K562 (cell line): Measurements from ENCODE around the gene ZNF366. TPM values are rescaled to one million over a fixed set of nuclear protein-coding genes. Genes with fewer than 3 reads are reported as not detected.

Source experiments
- BRD4 ChIP-seq: fragments of 200-600 bp; sonication (generic); IDR thresholded peaks from 2 replicates; pipeline ENCODE4 v1.6.1; 2017; ENCODE audit warnings: inconsistent platforms
- C11orf30 ChIP-seq: fragments of 450-650 bp; IDR thresholded peaks from 2 replicates; pipeline ENCODE4 v1.6.1; 2016; ENCODE audit warnings: low read depth, mild to moderate bottlenecking
- CBFA2T2 ChIP-seq: fragments of 450-650 bp; conservative IDR thresholded peaks from 2 replicates; pipeline ENCODE4 v1.6.1; 2017; ENCODE audit warnings: mild to moderate bottlenecking
- CBFA2T3 ChIP-seq: fragments of 450-650 bp; IDR thresholded peaks from 2 replicates; pipeline ENCODE4 v1.6.1; 2017
- ETS2 ChIP-seq: IDR thresholded peaks from 2 replicates; pipeline ENCODE4 v1.6.1; 2016; ENCODE audit warnings: borderline replicate concordance, missing genetic modification characterization, mild to moderate bottlenecking, moderate library complexity, missing compliant biosample characterization; ENCODE audit not compliant: poor library complexity, severe bottlenecking
- FOXP1 ChIP-seq: sonication (generic); formaldehyde crosslinking; IDR thresholded peaks from 2 replicates; pipeline ENCODE4 v1.8.0; 2022; ENCODE audit warnings: mild to moderate bottlenecking, missing genetic modification reagents
- GATAD2B ChIP-seq: fragments of 450-650 bp; IDR thresholded peaks from 2 replicates; pipeline ENCODE4 v1.6.1; 2017; ENCODE audit warnings: mild to moderate bottlenecking, borderline replicate concordance
- L3MBTL2 ChIP-seq: fragments of 450-650 bp; IDR thresholded peaks from 2 replicates; pipeline ENCODE4 v1.6.1; 2016; ENCODE audit warnings: mild to moderate bottlenecking, moderate library complexity
- LARP7 ChIP-seq: fragments of 450-650 bp; IDR thresholded peaks from 2 replicates; pipeline ENCODE4 v1.6.1; 2016
- MGA ChIP-seq: fragments of 450-650 bp; IDR thresholded peaks from 2 replicates; pipeline ENCODE4 v1.6.1; 2016; ENCODE audit warnings: mild to moderate bottlenecking, moderate library complexity
- NKRF ChIP-seq: fragments of 450-650 bp; IDR thresholded peaks from 2 replicates; pipeline ENCODE4 v1.6.1; 2016; ENCODE audit warnings: borderline replicate concordance
- NR1H2 ChIP-seq: sonication (generic); formaldehyde crosslinking; IDR thresholded peaks from 2 replicates; pipeline ENCODE4 v1.4.0; 2020; ENCODE audit warnings: mild to moderate bottlenecking, missing genetic modification reagents
- PURB ChIP-seq: sonication (generic); formaldehyde crosslinking; IDR thresholded peaks from 2 replicates; pipeline ENCODE4 v1.9.0; 2021; ENCODE audit warnings: low read depth, mild to moderate bottlenecking, missing genetic modification reagents
- TCF7L2 ChIP-seq: fragments of 150-350 bp; IDR thresholded peaks from 2 replicates; pipeline ENCODE4 v1.6.1; 2016; ENCODE audit warnings: low read depth, mild to moderate bottlenecking, low read length, moderate library complexity
- polyA plus RNA-seq, 8 experiments: library from polyadenylated mRNA; depleted of rRNA in 4 of 8; stranded (reverse) in 5 of 8; unstranded in 3 of 8; fragments of >200 nt; fragmentation: Nextera tagmentation in 2 of 8; fragmentation: Illumina TruSeq in 1 of 8; extraction: Ambion mirVana in 2 of 8; extraction: Trizol in 1 of 8; gene quantifications; 2 replicates each; pipeline versions ENCODE4 v1.2.1 to v1.2.3, GENCODE V29; 2011 to 2014; ENCODE audit warnings: inconsistent platforms in 1 of 8, missing spikeins in 1 of 8
- total RNA-seq, 7 experiments: library from RNA; depleted of rRNA in 6 of 7; stranded (reverse); fragments of >200 nt in 6 of 7; fragmentation: Illumina TruSeq in 2 of 7; extraction: Trizol in 2 of 7; gene quantifications; 2 replicates each; pipeline versions ENCODE4 v1.2.1 to v1.2.3, GENCODE V29; 2011 to 2021; ENCODE audit warnings: low replicate concordance in 1 of 7
- TF ChIP-seq, protein P1 (sequence below): fragments of 450-650 bp; formaldehyde crosslinking; IDR thresholded peaks from 2 replicates; pipeline ENCODE4 v1.4.0; 2020; ENCODE audit warnings: mild to moderate bottlenecking, mixed read lengths

Gene ZNF366
- total and polyA plus RNA-seq, 9 of the 15 experiments (the other 6 are each of a cell fraction or from before 2014, with no cell fraction given), result not detected

- TF ChIP-seq ETS2 (tag) (no peak), C11orf30 (peak; percentile 84), TCF7L2 (no peak), CBFA2T2 (0 out of 2 replicates have a peak, but pooled peaks have one; percentile 12), NKRF (no peak), NR1H2 (CRISPR knock-in tag) (no peak), MGA (0 out of 2 replicates have a peak, but pooled peaks have one; percentile 20), LARP7 (no peak), L3MBTL2 (peak; percentile 46; the same call in 1 of the 2 replicates), GATAD2B (0 out of 2 replicates have a peak, but pooled peaks have one; percentile 34), PURB (CRISPR knock-in tag) (no peak), BRD4 (no peak), CBFA2T3 (0 out of 2 replicates have a peak, but pooled peaks have one; percentile 5), FOXP1 (CRISPR knock-in tag) (no peak)
- TF ChIP-seq, protein P1, sequence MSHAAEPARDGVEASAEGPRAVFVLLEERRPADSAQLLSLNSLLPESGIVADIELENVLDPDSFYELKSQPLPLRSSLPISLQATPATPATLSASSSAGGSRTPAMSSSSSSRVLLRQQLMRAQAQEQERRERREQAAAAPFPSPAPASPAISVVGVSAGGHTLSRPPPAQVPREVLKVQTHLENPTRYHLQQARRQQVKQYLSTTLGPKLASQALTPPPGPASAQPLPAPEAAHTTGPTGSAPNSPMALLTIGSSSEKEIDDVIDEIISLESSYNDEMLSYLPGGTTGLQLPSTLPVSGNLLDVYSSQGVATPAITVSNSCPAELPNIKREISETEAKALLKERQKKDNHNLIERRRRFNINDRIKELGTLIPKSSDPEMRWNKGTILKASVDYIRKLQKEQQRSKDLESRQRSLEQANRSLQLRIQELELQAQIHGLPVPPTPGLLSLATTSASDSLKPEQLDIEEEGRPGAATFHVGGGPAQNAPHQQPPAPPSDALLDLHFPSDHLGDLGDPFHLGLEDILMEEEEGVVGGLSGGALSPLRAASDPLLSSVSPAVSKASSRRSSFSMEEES (CRISPR knock-in tag), result peak; percentile 70
Measured at GRCh38 chr5:72468606-72469005, 38.6 kb downstream of the ZNF366 start (continued).
